Right atrium auricular region (tissue), 2 donors: ENCODE measurements around the gene GOLGA6L6. TPM values are rescaled to one million over a fixed set of nuclear protein-coding genes. Genes with fewer than 3 reads are reported as not detected.
"Not testable (repeated sequence)": the region's sequence is repeated elsewhere in the genome, so short reads cannot be mapped to it uniquely, and the experiment has no call there.

ENCODE experiments used
- DNase-seq: peaks from one replicate; pipeline ENCODE4 v3.0.0-alpha.2; 2019; ENCODE audit warnings: low spot score
- H3K27ac ChIP-seq, 2 donors: fragments of 200-600 bp; sonication (generic); 1 replicate in 1 of 2; 2 replicates in 1 of 2; pipeline ENCODE4 v1.5.1; 2016 to 2019
- H3K27me3 ChIP-seq, 2 donors: fragments of 200-600 bp; sonication (generic); one replicate each; pipeline versions ENCODE4 v1.5.1 to v1.6.0; 2017 to 2019
- H3K36me3 ChIP-seq: fragments of 200-600 bp; sonication (generic); one replicate; pipeline ENCODE4 v1.5.1; 2016
- H3K4me1 ChIP-seq, 2 donors: fragments of 200-600 bp; sonication (generic); one replicate each; pipeline versions ENCODE4 v1.5.1 to v1.6.0; 2017 to 2019
- H3K4me3 ChIP-seq, 2 donors: fragments of 200-600 bp; sonication (generic); 1 replicate in 1 of 2; 2 replicates in 1 of 2; pipeline ENCODE4 v1.5.1; 2017 to 2019; ENCODE audit warnings: mild to moderate bottlenecking in 1 of 2, moderate library complexity in 1 of 2
- H3K9me3 ChIP-seq, 2 donors: fragments of 200-600 bp; sonication (generic); one replicate each; pipeline ENCODE4 v1.5.1; 2019
- total RNA-seq, 2 donors: library from RNA; depleted of rRNA; stranded (reverse); fragments of >200 nt; gene quantifications; one replicate each; pipeline ENCODE4 v1.1.0, GENCODE V29; 2016

The GOLGA6L6 gene
- total RNA-seq, 2 donors from 2014 or later, result not detected

- H3K9me3 ChIP-seq, H3K4me1 ChIP-seq, DNase-seq, H3K27ac ChIP-seq, H3K27me3 ChIP-seq, H3K4me3 ChIP-seq, H3K36me3 ChIP-seq: not testable (repeated sequence)
Measured at GRCh38 chr15:20489320-20489719, 52.3 kb downstream of the GOLGA6L6 start.
